ENCODE measurements around the gene IDH2.
"Not testable (repeated sequence)": the region's sequence is repeated elsewhere in the genome, so short reads cannot be mapped to it uniquely, and the experiment has no call there.

Gene IDH2

GRCh38 chr15:90101969-90102890 is at the start of gene IDH2:
IDH2 (minus strand) TSS chr15:90102468; CDS start chr15:90102390, 78 bp downstream.
- DNase-seq: peak; percentile 80

GRCh38 chr15:90150551-90150950 is 48.3 kb upstream of the IDH2 start:
- DNase-seq: not testable (repeated sequence)

GRCh38 chr15:90149609-90150340 is 47.5 kb upstream of the IDH2 start:
- no peak for DNase-seq

GRCh38 chr15:90146198-90146761 is 44.0 kb upstream of the IDH2 start:
- DNase-seq: not testable (repeated sequence)

- DNase-seq: no peak
These were observed 43.5 kb upstream of the IDH2 start for GRCh38 chr15:90145761-90146160.

- no peak for DNase-seq
These were observed 43.0 kb upstream of the IDH2 start for GRCh38 chr15:90145259-90145658.

GRCh38 chr15:90143166-90143655 is 40.9 kb upstream of the IDH2 start:
- peak; percentile 65 for DNase-seq

- no peak for DNase-seq
These were observed 40.2 kb upstream of the IDH2 start for GRCh38 chr15:90142216-90143165.

GRCh38 chr15:90141646-90142045 is 39.4 kb upstream of the IDH2 start:
- no peak for DNase-seq

GRCh38 chr15:90139549-90139948 is 37.3 kb upstream of the IDH2 start:
- DNase-seq: not testable (repeated sequence)

GRCh38 chr15:90138071-90138833 is 36.0 kb upstream of the IDH2 start:
- no peak for DNase-seq

GRCh38 chr15:90132437-90132836 is 30.2 kb upstream of the IDH2 start:
- DNase-seq: no peak

GRCh38 chr15:90131848-90132247 is 29.6 kb upstream of the IDH2 start:
- DNase-seq: no peak

GRCh38 chr15:90130291-90130690 is 28.0 kb upstream of the IDH2 start:
- no peak for DNase-seq

- DNase-seq: no peak
These were observed 24.5 kb upstream of the IDH2 start for GRCh38 chr15:90126596-90127435.

GRCh38 chr15:90126022-90126421 is 23.8 kb upstream of the IDH2 start:
- no peak for DNase-seq

GRCh38 chr15:90124507-90124906 is 22.2 kb upstream of the IDH2 start:
- DNase-seq: no peak

GRCh38 chr15:90121086-90121485 is 18.8 kb upstream of the IDH2 start:
- no peak for DNase-seq

- no peak for DNase-seq
These were observed 17.1 kb upstream of the IDH2 start for GRCh38 chr15:90119367-90119766.

GRCh38 chr15:90115783-90116182 is 13.5 kb upstream of the IDH2 start:
- no peak for DNase-seq
